Keratinocyte (primary cell): ENCODE data around the gene UTS2B.

Experiments
- EZH2 ChIP-seq: IDR thresholded peaks from one replicate; pipeline ENCODE4 v1.6.1; 2012; ENCODE audit warnings: inconsistent platforms, mild to moderate bottlenecking, low read length, moderate library complexity
- TF ChIP-seq, protein P1 (sequence below), 3 experiments: IDR thresholded peaks in 1 of 3; conservative IDR thresholded peaks in 1 of 3; optimal IDR thresholded peaks in 1 of 3; 2 replicates in 2 of 3; 3 replicates in 1 of 3; pipeline versions ENCODE3 to v1.5.1; 2011; ENCODE audit warnings: low read length in 3 of 3, mild to moderate bottlenecking in 3 of 3, moderate library complexity in 2 of 3, control low read depth in 1 of 3, inconsistent platforms in 1 of 3; ENCODE audit not compliant: insufficient read depth in 2 of 3; ENCODE audit errors: extremely low read depth in 1 of 3

DNA sequence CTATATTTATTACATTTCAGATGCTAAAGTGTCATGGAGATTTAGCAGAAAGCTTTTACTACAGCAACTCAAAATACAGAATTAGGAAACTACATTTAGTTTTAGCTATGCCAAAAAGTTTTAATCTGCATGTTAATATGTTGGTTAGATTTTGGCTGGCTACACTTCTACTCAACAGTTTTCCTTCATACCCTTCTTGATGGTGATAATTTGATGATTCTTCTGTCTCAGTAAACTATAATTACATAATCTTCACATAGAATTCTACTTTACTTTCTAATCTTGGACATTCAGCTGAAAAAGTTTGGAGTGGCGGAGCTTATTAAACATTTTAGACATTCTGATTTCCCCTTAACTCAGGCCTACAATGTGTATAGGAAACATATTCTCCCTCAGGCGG, 10.0 kb upstream of the UTS2B start:
- TF ChIP-seq, protein P1, sequence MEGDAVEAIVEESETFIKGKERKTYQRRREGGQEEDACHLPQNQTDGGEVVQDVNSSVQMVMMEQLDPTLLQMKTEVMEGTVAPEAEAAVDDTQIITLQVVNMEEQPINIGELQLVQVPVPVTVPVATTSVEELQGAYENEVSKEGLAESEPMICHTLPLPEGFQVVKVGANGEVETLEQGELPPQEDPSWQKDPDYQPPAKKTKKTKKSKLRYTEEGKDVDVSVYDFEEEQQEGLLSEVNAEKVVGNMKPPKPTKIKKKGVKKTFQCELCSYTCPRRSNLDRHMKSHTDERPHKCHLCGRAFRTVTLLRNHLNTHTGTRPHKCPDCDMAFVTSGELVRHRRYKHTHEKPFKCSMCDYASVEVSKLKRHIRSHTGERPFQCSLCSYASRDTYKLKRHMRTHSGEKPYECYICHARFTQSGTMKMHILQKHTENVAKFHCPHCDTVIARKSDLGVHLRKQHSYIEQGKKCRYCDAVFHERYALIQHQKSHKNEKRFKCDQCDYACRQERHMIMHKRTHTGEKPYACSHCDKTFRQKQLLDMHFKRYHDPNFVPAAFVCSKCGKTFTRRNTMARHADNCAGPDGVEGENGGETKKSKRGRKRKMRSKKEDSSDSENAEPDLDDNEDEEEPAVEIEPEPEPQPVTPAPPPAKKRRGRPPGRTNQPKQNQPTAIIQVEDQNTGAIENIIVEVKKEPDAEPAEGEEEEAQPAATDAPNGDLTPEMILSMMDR (optimal IDR thresholded peaks at IDR 0.05 in 1 of 3, IDR thresholded peaks at IDR 0.05 in 1 of 3, conservative IDR thresholded peaks at IDR 0.05 in 1 of 3; ENCODE audit: extremely low read depth in 1 of 3, insufficient read depth in 2 of 3, low read length in 3 of 3), result no peak
- no peak for TF ChIP-seq EZH2
